Measurements from ENCODE around the gene TERC. TPM values are rescaled to one million over a fixed set of nuclear protein-coding genes. Genes with fewer than 3 reads are reported as not detected.

The TERC gene
- polyA plus RNA-seq, 2 donors, result 0.14 to 0.59 TPM

DNA sequence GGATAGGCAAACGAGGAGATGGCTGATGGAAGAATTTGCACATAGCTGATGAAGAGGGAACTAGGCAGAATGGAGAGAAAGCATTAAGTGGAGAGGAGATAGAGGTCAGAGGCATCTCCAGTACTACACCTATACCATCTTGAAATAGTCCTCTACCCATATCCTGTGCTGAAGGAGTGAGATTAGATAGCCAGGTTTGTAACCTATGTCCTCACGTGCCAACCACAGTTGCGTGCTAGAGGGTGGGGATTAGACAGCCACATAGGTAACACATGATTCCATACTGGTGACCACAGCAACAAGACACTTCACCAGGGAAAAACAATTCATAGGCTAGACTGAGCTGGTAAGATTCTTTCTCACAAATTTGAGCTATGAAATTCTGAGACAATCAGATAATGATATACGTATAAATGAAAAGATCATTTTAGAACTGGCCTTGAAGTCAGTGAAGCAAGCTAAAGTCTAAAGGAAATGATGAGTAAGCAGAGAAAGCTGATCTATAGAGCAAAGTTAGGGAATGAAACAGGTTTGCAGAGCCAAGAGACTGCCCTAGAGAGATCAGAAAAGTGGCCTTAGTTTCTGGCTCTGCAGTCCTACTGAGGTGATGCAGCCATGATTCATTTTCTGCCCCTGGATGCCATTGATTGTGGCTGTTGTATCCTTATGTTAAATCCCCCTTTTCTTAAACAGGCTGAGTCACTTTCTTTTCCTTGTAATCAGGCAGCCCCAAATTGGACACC lies 26.0 kb upstream of the TERC start:
- H3K36me3 ChIP-seq (ENCODE audit: control insufficient read depth in 2 of 2, insufficient read depth in 2 of 2, low read length in 1 of 2), result peaks cover 0 to 4% of the 10 kb centered on the region in 2 donors
- no peak overlapping the region for H3K27ac ChIP-seq (ENCODE audit: low read depth in 2 of 2, low read length in 1 of 2)
- H3K4me1 ChIP-seq (ENCODE audit: control insufficient read depth in 2 of 2, insufficient read depth in 2 of 2, low read length in 1 of 2), result no peaks in the 10 kb centered on the region
- H3K27me3 ChIP-seq (ENCODE audit: control insufficient read depth in 1 of 2, insufficient read depth in 2 of 2, low read length in 2 of 2), result no peaks in the 10 kb centered on the region
- no peaks in the 10 kb centered on the region for H3K9me3 ChIP-seq (ENCODE audit: control insufficient read depth in 2 of 2, insufficient read depth in 1 of 2, low read depth in 1 of 2, low read length in 1 of 2)
- no peak overlapping the region for H3K4me3 ChIP-seq (ENCODE audit: low read depth in 1 of 2, low read length in 2 of 2)
- 91 to 94% methylated on average over 4 of the region's 4 CpGs for WGBS, 2 donors

DNA sequence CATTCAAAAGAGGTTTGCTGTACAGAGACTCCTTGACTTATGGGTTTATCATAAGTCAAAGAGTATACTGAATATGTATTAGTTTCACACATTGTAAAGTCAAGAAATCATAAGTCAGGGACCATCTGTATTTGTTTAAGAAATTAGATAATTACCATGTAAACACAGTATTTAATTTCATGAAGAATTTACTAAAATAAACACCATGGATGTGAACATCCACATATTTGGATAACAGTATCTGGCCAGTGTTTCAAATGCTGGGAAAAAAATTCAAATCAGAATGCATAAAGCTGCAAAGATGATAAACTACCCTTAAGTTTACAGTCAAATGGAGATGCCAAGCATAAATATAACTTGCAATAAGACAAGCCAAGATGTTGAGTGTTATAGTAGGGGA lies 25.4 kb upstream of the TERC start:
- H3K27me3 ChIP-seq (ENCODE audit: control insufficient read depth in 1 of 2, insufficient read depth in 2 of 2, low read length in 2 of 2), result no peaks in the 10 kb centered on the region
- no peak overlapping the region for H3K4me3 ChIP-seq (ENCODE audit: low read depth in 1 of 2, low read length in 2 of 2)
- H3K27ac ChIP-seq (ENCODE audit: low read depth in 2 of 2, low read length in 1 of 2), result no peak overlapping the region
- H3K4me1 ChIP-seq (ENCODE audit: control insufficient read depth in 2 of 2, insufficient read depth in 2 of 2, low read length in 1 of 2), result no peaks in the 10 kb centered on the region
- H3K9me3 ChIP-seq (ENCODE audit: control insufficient read depth in 2 of 2, insufficient read depth in 1 of 2, low read depth in 1 of 2, low read length in 1 of 2), result no peaks in the 10 kb centered on the region
- peaks cover 0 to 4% of the 10 kb centered on the region in 2 donors for H3K36me3 ChIP-seq (ENCODE audit: control insufficient read depth in 2 of 2, insufficient read depth in 2 of 2, low read length in 1 of 2)

DNA sequence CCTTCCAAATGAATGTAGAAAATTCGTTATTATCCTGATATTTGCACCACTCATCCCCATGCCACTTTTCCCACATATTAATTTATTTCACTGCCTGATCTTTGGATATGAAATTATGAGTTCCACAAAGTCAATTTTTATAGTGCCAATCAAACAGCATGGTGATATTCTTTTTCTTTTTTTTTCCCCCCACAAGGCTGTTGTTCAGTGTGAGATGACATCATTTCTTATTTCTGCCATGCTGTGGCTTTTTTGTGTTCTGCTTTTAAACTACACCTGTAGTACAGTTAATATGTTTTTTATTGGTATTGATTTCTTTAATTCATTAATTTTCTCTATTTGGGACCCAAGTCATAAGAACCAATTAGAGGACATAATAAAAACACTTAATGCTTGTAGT lies 22.9 kb upstream of the TERC start:
- 78 to 82% methylated on average over 1 of the region's 1 CpG for WGBS, 2 donors
- Histone ChIP-seq H3K36me3 (ENCODE audit: control insufficient read depth in 2 of 2, insufficient read depth in 2 of 2, low read length in 1 of 2) (peaks cover 0 to 4% of the 10 kb centered on the region in 2 donors), H3K4me1 (ENCODE audit: control insufficient read depth in 2 of 2, insufficient read depth in 2 of 2, low read length in 1 of 2) (no peaks in the 10 kb centered on the region)

DNA sequence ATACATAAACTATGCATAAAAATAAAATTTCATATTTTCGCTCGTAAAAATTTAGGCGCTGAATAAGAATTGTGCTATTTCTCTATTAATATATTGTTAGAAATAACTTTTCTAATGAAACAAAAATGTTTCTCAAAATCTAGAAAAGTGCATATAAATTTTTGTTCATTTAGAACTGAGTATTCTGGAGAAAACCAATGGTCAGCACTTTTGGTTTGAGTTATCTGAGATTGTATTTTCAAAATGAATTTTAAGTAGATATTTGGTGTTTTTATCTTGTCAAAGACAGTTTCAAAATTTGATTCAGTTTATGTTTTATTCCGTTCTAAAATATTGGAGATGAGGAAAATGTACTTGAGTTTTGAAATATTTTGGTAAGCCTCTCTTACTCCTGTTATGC lies 22.3 kb upstream of the TERC start:
- no peaks in the 10 kb centered on the region for H3K4me1 ChIP-seq (ENCODE audit: control insufficient read depth in 2 of 2, insufficient read depth in 2 of 2, low read length in 1 of 2)
- H3K4me3 ChIP-seq (ENCODE audit: low read depth in 1 of 2, low read length in 2 of 2), result no peak overlapping the region
- no peaks in the 10 kb centered on the region for H3K27me3 ChIP-seq (ENCODE audit: control insufficient read depth in 1 of 2, insufficient read depth in 2 of 2, low read length in 2 of 2)
- WGBS, 2 donors, result 96 to 97% methylated on average over 4 of the region's 4 CpGs
- H3K27ac ChIP-seq (ENCODE audit: low read depth in 2 of 2, low read length in 1 of 2), result no peak overlapping the region
- H3K9me3 ChIP-seq (ENCODE audit: control insufficient read depth in 2 of 2, insufficient read depth in 1 of 2, low read depth in 1 of 2, low read length in 1 of 2), result no peaks in the 10 kb centered on the region
- H3K36me3 ChIP-seq (ENCODE audit: control insufficient read depth in 2 of 2, insufficient read depth in 2 of 2, low read length in 1 of 2), result peaks cover 0 to 4% of the 10 kb centered on the region in 2 donors

More for the DNA sequence above, 22.9 kb upstream of the TERC start:
- no peaks in the 10 kb centered on the region for H3K9me3 ChIP-seq (ENCODE audit: control insufficient read depth in 2 of 2, insufficient read depth in 1 of 2, low read depth in 1 of 2, low read length in 1 of 2)
- no peak overlapping the region for H3K4me3 ChIP-seq (ENCODE audit: low read depth in 1 of 2, low read length in 2 of 2)
- no peaks in the 10 kb centered on the region for H3K27me3 ChIP-seq (ENCODE audit: control insufficient read depth in 1 of 2, insufficient read depth in 2 of 2, low read length in 2 of 2)
- no peak overlapping the region for H3K27ac ChIP-seq (ENCODE audit: low read depth in 2 of 2, low read length in 1 of 2)

DNA sequence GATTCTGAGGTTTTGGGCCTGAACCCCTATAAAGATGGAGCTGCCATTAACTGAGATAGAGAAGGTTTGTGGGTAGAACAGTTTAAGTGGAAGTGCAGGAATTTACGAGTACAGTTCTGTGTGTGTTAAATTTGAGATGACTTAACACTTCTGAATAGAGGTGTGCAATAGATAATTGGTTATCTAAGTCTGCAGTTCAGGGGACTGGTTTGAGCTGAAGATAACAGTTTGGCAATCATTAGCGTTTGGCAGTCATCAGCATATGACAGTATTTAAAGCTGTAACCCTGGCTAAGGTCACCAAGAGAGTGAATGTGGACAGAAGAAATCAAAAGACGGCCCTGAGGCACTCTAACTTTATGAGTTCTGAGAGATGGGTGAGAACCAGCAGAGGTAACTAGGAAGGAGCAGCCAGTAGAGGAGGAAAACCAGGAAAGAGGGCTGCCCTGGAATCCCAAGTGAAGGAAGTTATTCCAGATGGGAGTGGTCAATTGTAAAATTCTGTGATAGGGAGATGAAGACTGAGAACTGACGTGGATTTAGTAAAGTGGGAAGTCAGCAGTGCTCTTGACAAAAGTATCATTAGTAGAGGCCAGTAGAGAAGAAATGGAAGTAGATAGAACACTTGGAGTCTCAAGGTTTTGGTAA lies 16.5 kb upstream of the TERC start:
- WGBS, 2 donors, result 85 to 89% methylated on average over 4 of the region's 4 CpGs
- peaks cover 6 to 15% of the 10 kb centered on the region in 2 donors for H3K36me3 ChIP-seq (ENCODE audit: control insufficient read depth in 2 of 2, insufficient read depth in 2 of 2, low read length in 1 of 2)

DNA sequence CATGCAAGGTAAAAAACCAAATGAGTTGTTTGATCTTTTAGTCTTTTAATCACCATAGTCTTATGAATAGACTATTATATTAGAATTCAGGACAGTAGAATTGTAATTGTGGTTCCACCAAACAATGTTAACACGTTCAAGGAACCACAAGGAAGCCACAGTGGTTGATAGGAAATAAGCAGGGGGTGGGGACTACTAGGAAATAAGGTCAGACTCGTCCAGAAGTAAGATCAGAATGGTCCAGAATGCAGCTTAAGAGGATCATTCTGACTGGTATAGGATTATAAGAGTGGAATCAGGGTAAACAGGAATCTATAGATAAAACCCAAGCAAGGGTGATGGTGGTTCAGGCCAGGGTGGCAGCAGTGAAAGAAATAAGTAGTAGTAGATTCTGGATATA lies 15.9 kb upstream of the TERC start:
- Histone ChIP-seq H3K4me1 (ENCODE audit: control insufficient read depth in 2 of 2, insufficient read depth in 2 of 2, low read length in 1 of 2) (no peaks in the 10 kb centered on the region), H3K4me3 (ENCODE audit: low read depth in 1 of 2, low read length in 2 of 2) (no peak overlapping the region), H3K9me3 (ENCODE audit: control insufficient read depth in 2 of 2, insufficient read depth in 1 of 2, low read depth in 1 of 2, low read length in 1 of 2) (no peaks in the 10 kb centered on the region), H3K27ac (ENCODE audit: low read depth in 2 of 2, low read length in 1 of 2) (no peak overlapping the region), H3K27me3 (ENCODE audit: control insufficient read depth in 1 of 2, insufficient read depth in 2 of 2, low read length in 2 of 2) (no peaks in the 10 kb centered on the region), H3K36me3 (ENCODE audit: control insufficient read depth in 2 of 2, insufficient read depth in 2 of 2, low read length in 1 of 2) (peaks cover 6 to 15% of the 10 kb centered on the region in 2 donors)
- 56 to 59% methylated on average over 2 of the region's 2 CpGs for WGBS, 2 donors

More for the DNA sequence above, 16.5 kb upstream of the TERC start:
- Histone ChIP-seq H3K27ac (ENCODE audit: low read depth in 2 of 2, low read length in 1 of 2) (no peak overlapping the region), H3K4me1 (ENCODE audit: control insufficient read depth in 2 of 2, insufficient read depth in 2 of 2, low read length in 1 of 2) (no peaks in the 10 kb centered on the region), H3K27me3 (ENCODE audit: control insufficient read depth in 1 of 2, insufficient read depth in 2 of 2, low read length in 2 of 2) (no peaks in the 10 kb centered on the region), H3K4me3 (ENCODE audit: low read depth in 1 of 2, low read length in 2 of 2) (no peak overlapping the region), H3K9me3 (ENCODE audit: control insufficient read depth in 2 of 2, insufficient read depth in 1 of 2, low read depth in 1 of 2, low read length in 1 of 2) (no peaks in the 10 kb centered on the region)

DNA sequence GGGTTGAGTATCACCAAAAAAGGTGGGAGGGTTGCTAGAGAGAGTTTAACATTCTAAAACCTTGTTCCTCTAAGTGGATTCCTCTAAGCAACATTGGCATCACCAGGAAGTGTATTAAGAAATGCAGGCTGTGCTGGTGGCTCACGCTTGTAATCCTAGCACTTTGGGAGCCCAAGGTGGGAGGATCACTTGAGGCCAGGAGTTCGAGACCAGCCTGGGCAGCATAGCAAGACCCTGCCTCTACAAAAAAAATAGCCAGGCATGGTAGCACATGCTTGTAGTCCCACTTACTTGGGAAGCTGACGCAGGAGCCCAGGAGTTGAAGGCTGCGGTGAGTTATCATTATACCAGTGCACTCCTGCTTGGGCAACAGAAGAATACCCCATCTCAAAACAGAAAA lies 13.0 kb upstream of the TERC start:
- no peaks in the 10 kb centered on the region for H3K4me1 ChIP-seq (ENCODE audit: control insufficient read depth in 2 of 2, insufficient read depth in 2 of 2, low read length in 1 of 2)
- no peak overlapping the region for H3K27ac ChIP-seq (ENCODE audit: low read depth in 2 of 2, low read length in 1 of 2)
- peaks cover 6 to 15% of the 10 kb centered on the region in 2 donors for H3K36me3 ChIP-seq (ENCODE audit: control insufficient read depth in 2 of 2, insufficient read depth in 2 of 2, low read length in 1 of 2)
- H3K27me3 ChIP-seq (ENCODE audit: control insufficient read depth in 1 of 2, insufficient read depth in 2 of 2, low read length in 2 of 2), result no peaks in the 10 kb centered on the region
- H3K4me3 ChIP-seq (ENCODE audit: low read depth in 1 of 2, low read length in 2 of 2), result no peak overlapping the region
- H3K9me3 ChIP-seq (ENCODE audit: control insufficient read depth in 2 of 2, insufficient read depth in 1 of 2, low read depth in 1 of 2, low read length in 1 of 2), result no peaks in the 10 kb centered on the region
- 75 to 95% methylated on average over 4 of the region's 4 CpGs for WGBS, 2 donors

DNA sequence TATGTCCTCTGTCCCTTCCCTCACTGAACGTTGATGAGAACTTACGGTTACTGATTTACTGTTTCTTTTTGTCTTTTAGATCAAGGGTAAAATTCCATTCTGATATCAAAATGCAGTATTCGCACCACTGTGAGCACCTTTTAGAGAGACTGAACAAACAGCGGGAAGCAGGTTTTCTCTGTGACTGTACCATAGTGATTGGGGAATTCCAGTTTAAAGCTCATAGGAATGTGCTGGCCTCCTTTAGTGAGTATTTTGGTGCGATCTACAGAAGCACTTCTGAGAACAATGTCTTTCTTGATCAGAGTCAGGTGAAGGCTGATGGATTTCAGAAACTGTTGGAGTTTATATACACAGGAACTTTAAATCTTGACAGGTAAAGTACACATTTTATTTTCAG lies 9.3 kb upstream of the TERC start:
- H3K27me3 ChIP-seq (ENCODE audit: control insufficient read depth in 1 of 2, insufficient read depth in 2 of 2, low read length in 2 of 2), result no peaks in the 10 kb centered on the region
- no peaks in the 10 kb centered on the region for H3K9me3 ChIP-seq (ENCODE audit: control insufficient read depth in 2 of 2, insufficient read depth in 1 of 2, low read depth in 1 of 2, low read length in 1 of 2)
- H3K4me1 ChIP-seq (ENCODE audit: control insufficient read depth in 2 of 2, insufficient read depth in 2 of 2, low read length in 1 of 2), result no peaks in the 10 kb centered on the region
- WGBS, 2 donors, result 28 to 38% methylated on average over 5 of the region's 5 CpGs
- H3K36me3 ChIP-seq (ENCODE audit: control insufficient read depth in 2 of 2, insufficient read depth in 2 of 2, low read length in 1 of 2), result peaks cover 4 to 9% of the 10 kb centered on the region in 2 donors
- H3K4me3 ChIP-seq (ENCODE audit: low read depth in 1 of 2, low read length in 2 of 2), result peak overlapping the region in 1 of 2 donors; percentile 63
- no peak overlapping the region for H3K27ac ChIP-seq (ENCODE audit: low read depth in 2 of 2, low read length in 1 of 2)

DNA sequence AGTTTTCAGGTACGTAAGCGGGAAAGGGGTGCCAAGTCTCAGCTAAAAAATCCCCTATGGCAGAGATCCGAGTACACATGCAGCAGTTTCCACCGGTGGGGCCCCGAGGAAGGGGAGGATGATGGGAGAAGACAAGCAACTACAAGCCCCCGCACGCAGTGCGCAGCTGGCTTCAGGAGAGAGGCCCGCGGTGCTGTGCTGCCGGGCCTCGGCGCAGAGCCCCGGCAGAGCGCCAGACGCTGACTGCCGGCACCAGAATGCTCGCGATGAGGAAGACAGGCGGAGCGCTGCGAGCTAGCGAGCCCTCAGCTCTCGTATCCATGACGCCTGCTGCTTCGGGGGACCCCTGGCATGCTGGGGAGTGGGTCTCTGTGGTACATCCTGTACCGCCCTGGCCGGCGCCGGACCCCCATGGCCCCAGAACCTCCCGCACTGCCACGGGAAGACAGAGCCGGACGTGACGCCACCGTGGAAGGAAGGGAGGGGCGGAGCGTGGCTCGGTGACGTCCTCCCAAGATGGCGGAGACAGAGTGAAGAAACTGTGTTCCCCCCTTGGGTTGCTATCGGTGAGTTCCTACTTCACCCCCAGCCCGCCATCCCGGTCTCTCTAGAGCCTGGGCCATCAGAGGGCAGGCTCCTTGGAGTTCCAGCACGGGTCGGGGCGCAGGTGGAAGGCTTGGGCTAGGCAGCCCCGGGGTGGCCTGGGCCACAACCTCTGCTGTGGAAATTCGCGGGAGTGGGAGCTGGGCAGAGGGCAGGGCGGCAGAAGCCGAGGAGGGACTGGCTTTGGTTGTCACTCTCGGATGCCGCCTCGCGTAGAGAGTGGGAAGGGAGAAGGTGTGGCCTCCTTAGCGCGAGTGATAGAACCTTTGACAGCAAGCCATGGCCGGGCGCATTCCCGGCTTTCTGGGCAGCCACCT lies 8.3 kb upstream of the TERC start, which contains the start of gene MYNN:
TSS of gene MYNN (plus strand) at position 500 of the 920 bp plus-strand sequence. CDS start 900 bp downstream, outside the sequence.
- Histone ChIP-seq H3K4me3 (ENCODE audit: low read depth in 1 of 2, low read length in 2 of 2) (peak within 1 kb of the TSS; percentile 63 to 90), H3K27me3 (ENCODE audit: control insufficient read depth in 1 of 2, insufficient read depth in 2 of 2, low read length in 2 of 2) (no peaks in the 10 kb centered on the region), H3K36me3 (ENCODE audit: control insufficient read depth in 2 of 2, insufficient read depth in 2 of 2, low read length in 1 of 2) (peaks cover 0 to 4% of the 10 kb centered on the region in 2 donors), H3K9me3 (ENCODE audit: control insufficient read depth in 2 of 2, insufficient read depth in 1 of 2, low read depth in 1 of 2, low read length in 1 of 2) (no peaks in the 10 kb centered on the region), H3K27ac (ENCODE audit: low read depth in 2 of 2, low read length in 1 of 2) (peak within 1 kb of the TSS; percentile 99 to 100), H3K4me1 (ENCODE audit: control insufficient read depth in 2 of 2, insufficient read depth in 2 of 2, low read length in 1 of 2) (no peaks in the 10 kb centered on the region)
- WGBS, 2 donors, result 0 to 1% methylated on average over 60 to 61 of the region's 61 CpGs
